ENCODE measurements around the gene SEPTIN10.

Gene SEPTIN10

GRCh38 chr2:109602617-109603188 lies 11.1 kb downstream of the SEPTIN10 start (continued):
- TF ChIP-seq, protein P1, sequence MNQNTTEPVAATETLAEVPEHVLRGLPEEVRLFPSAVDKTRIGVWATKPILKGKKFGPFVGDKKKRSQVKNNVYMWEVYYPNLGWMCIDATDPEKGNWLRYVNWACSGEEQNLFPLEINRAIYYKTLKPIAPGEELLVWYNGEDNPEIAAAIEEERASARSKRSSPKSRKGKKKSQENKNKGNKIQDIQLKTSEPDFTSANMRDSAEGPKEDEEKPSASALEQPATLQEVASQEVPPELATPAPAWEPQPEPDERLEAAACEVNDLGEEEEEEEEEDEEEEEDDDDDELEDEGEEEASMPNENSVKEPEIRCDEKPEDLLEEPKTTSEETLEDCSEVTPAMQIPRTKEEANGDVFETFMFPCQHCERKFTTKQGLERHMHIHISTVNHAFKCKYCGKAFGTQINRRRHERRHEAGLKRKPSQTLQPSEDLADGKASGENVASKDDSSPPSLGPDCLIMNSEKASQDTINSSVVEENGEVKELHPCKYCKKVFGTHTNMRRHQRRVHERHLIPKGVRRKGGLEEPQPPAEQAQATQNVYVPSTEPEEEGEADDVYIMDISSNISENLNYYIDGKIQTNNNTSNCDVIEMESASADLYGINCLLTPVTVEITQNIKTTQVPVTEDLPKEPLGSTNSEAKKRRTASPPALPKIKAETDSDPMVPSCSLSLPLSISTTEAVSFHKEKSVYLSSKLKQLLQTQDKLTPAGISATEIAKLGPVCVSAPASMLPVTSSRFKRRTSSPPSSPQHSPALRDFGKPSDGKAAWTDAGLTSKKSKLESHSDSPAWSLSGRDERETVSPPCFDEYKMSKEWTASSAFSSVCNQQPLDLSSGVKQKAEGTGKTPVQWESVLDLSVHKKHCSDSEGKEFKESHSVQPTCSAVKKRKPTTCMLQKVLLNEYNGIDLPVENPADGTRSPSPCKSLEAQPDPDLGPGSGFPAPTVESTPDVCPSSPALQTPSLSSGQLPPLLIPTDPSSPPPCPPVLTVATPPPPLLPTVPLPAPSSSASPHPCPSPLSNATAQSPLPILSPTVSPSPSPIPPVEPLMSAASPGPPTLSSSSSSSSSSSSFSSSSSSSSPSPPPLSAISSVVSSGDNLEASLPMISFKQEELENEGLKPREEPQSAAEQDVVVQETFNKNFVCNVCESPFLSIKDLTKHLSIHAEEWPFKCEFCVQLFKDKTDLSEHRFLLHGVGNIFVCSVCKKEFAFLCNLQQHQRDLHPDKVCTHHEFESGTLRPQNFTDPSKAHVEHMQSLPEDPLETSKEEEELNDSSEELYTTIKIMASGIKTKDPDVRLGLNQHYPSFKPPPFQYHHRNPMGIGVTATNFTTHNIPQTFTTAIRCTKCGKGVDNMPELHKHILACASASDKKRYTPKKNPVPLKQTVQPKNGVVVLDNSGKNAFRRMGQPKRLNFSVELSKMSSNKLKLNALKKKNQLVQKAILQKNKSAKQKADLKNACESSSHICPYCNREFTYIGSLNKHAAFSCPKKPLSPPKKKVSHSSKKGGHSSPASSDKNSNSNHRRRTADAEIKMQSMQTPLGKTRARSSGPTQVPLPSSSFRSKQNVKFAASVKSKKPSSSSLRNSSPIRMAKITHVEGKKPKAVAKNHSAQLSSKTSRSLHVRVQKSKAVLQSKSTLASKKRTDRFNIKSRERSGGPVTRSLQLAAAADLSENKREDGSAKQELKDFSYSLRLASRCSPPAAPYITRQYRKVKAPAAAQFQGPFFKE (tag by site-specific recombination; IDR thresholded peaks at IDR 0.05; ENCODE audit: borderline replicate concordance), result no peak
- no peak for TF ChIP-seq ZNF837 (tag by site-specific recombination; IDR thresholded peaks at IDR 0.05)
- no peak for TF ChIP-seq ZNF426 (tag by site-specific recombination; IDR thresholded peaks at IDR 0.05)
- TF ChIP-seq GLI4 (tag by site-specific recombination; IDR thresholded peaks at IDR 0.05), result no peak
- no peak for TF ChIP-seq ZNF26 (tag by site-specific recombination; IDR thresholded peaks at IDR 0.05)
- 0 out of 2 replicates have a peak, but pooled peaks have one; percentile 31 for TF ChIP-seq ZNF843 (tag by site-specific recombination; IDR thresholded peaks at IDR 0.05)
- TF ChIP-seq ZNF16 (tag by site-specific recombination; IDR thresholded peaks at IDR 0.05; ENCODE audit: low read depth), result no peak

- POLR2A ChIA-PET, result interaction anchor here (1.3 kb wide), 1 partner anchor 12 kb away, joined by 7 read pairs; the partner anchor contains the start of genes SEPTIN10 and SOWAHC
- Histone ChIP-seq H3K9me3 (ENCODE audit: control insufficient read depth, insufficient read depth, low read depth, low read length) (no peaks in the 10 kb centered on the region), H3K4me1 (ENCODE audit: control insufficient read depth, insufficient read depth, low read length) (peaks cover 17% of the 10 kb centered on the region), H3K4me3 (ENCODE audit: low read depth, low read length) (no peak overlapping the region), H3K27ac (ENCODE audit: extremely low read depth, low read depth, low read length) (no peak overlapping the region), H3K36me3 (ENCODE audit: control insufficient read depth in 2 of 2, insufficient read depth in 1 of 2, low read length in 2 of 2) (no peaks in the 10 kb centered on the region; a peak in 1 of 3 replicates)
- CTCF ChIA-PET, result interaction anchor here (0.7 to 1.5 kb wide), 2 partner anchors 10 to 64 kb away, joined by 3 to 5 read pairs; no protein-coding TSS in a partner anchor
- TF ChIP-seq PRDM6 (tag by site-specific recombination; IDR thresholded peaks at IDR 0.05), result peak; percentile 86
- peak; percentile 82 for TF ChIP-seq OSR2 (tag by site-specific recombination; IDR thresholded peaks at IDR 0.05)
- TF ChIP-seq ZNF221 (tag by site-specific recombination; IDR thresholded peaks at IDR 0.05; ENCODE audit: borderline replicate concordance), result no peak
- TF ChIP-seq IKZF3 (tag by site-specific recombination; IDR thresholded peaks at IDR 0.05), result peak; percentile 24; the same call in 1 of the 2 replicates
Observed at GRCh38 chr2:109601783-109602182, 12.0 kb downstream of the SEPTIN10 start.

GRCh38 chr2:109597283-109597682 lies 16.5 kb downstream of the SEPTIN10 start:
- H3K4me1 ChIP-seq (ENCODE audit: control insufficient read depth, insufficient read depth, low read length), result peaks cover 14% of the 10 kb centered on the region
- no peaks in the 10 kb centered on the region; a peak in 1 of 3 replicates for H3K36me3 ChIP-seq (ENCODE audit: control insufficient read depth in 2 of 2, insufficient read depth in 1 of 2, low read length in 2 of 2)
- CTCF ChIA-PET, result interaction anchor here (0.6 to 1.6 kb wide), 2 partner anchors 139 to 336 kb away, joined by 3 to 4 read pairs; no protein-coding TSS in a partner anchor
- H3K9me3 ChIP-seq (ENCODE audit: control insufficient read depth, insufficient read depth, low read depth, low read length), result no peaks in the 10 kb centered on the region
- H3K27ac ChIP-seq (ENCODE audit: extremely low read depth, low read depth, low read length), result no peak overlapping the region
- POLR2A ChIA-PET, result no interaction called here
- H3K4me3 ChIP-seq (ENCODE audit: low read depth, low read length), result no peak overlapping the region
- no peak for TF ChIP-seq ZNF660 (tag by site-specific recombination; IDR thresholded peaks at IDR 0.05)
- no peak for TF ChIP-seq ZNF626 (tag by site-specific recombination; IDR thresholded peaks at IDR 0.05)
- TF ChIP-seq ZFP69B (tag by site-specific recombination; IDR thresholded peaks at IDR 0.05), result no peak
- TF ChIP-seq, protein P2, sequence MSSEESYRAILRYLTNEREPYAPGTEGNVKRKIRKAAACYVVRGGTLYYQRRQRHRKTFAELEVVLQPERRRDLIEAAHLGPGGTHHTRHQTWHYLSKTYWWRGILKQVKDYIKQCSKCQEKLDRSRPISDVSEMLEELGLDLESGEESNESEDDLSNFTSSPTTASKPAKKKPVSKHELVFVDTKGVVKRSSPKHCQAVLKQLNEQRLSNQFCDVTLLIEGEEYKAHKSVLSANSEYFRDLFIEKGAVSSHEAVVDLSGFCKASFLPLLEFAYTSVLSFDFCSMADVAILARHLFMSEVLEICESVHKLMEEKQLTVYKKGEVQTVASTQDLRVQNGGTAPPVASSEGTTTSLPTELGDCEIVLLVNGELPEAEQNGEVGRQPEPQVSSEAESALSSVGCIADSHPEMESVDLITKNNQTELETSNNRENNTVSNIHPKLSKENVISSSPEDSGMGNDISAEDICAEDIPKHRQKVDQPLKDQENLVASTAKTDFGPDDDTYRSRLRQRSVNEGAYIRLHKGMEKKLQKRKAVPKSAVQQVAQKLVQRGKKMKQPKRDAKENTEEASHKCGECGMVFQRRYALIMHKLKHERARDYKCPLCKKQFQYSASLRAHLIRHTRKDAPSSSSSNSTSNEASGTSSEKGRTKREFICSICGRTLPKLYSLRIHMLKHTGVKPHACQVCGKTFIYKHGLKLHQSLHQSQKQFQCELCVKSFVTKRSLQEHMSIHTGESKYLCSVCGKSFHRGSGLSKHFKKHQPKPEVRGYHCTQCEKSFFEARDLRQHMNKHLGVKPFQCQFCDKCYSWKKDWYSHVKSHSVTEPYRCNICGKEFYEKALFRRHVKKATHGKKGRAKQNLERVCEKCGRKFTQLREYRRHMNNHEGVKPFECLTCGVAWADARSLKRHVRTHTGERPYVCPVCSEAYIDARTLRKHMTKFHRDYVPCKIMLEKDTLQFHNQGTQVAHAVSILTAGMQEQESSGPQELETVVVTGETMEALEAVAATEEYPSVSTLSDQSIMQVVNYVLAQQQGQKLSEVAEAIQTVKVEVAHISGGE (tag by site-specific recombination; conservative IDR thresholded peaks at IDR 0.05; ENCODE audit: low read depth), result no peak
- no peak for TF ChIP-seq ZNF624 (tag by site-specific recombination; IDR thresholded peaks at IDR 0.05)
- TF ChIP-seq, protein P3, sequence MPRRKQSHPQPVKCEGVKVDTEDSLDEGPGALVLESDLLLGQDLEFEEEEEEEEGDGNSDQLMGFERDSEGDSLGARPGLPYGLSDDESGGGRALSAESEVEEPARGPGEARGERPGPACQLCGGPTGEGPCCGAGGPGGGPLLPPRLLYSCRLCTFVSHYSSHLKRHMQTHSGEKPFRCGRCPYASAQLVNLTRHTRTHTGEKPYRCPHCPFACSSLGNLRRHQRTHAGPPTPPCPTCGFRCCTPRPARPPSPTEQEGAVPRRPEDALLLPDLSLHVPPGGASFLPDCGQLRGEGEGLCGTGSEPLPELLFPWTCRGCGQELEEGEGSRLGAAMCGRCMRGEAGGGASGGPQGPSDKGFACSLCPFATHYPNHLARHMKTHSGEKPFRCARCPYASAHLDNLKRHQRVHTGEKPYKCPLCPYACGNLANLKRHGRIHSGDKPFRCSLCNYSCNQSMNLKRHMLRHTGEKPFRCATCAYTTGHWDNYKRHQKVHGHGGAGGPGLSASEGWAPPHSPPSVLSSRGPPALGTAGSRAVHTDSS (tag by site-specific recombination; IDR thresholded peaks at IDR 0.05), result no peak
- no peak for TF ChIP-seq ZNF19 (tag by site-specific recombination; IDR thresholded peaks at IDR 0.05; ENCODE audit: low read depth)
